T-helper 1 cell treated with Interleukin-12 subunit alpha and Interleukin-12 subunit beta and Interleukin-4 antibody, amounts not matched to agents 30 μg/mL and 1 μg/mL, for 36 hours (primary cell): Measurements from ENCODE around the gene NKAIN2.
"Not testable (repeated sequence)": the region's sequence is repeated elsewhere in the genome, so short reads cannot be mapped to it uniquely, and the experiment has no call there.

ENCODE experiments used
- H3K27ac Mint-ChIP-seq: one replicate; pipeline ENCODE4 v1.8.0; 2021; ENCODE audit warnings: mild to moderate bottlenecking, mixed read lengths
- H3K27me3 Mint-ChIP-seq: one replicate; pipeline ENCODE4 v1.8.0; 2021; ENCODE audit warnings: low read depth, mixed read lengths
- H3K36me3 Mint-ChIP-seq: one replicate; pipeline ENCODE4 v1.8.0; 2021; ENCODE audit warnings: low read depth, mixed read lengths
- H3K4me1 Mint-ChIP-seq: one replicate; pipeline ENCODE4 v1.8.0; 2021; ENCODE audit warnings: low read depth, mixed read lengths
- H3K4me3 Mint-ChIP-seq: one replicate; pipeline ENCODE4 v1.8.0; 2021; ENCODE audit warnings: mild to moderate bottlenecking, moderate library complexity, mixed read lengths
- H3K9me3 Mint-ChIP-seq: one replicate; pipeline ENCODE4 v1.8.0; 2021; ENCODE audit warnings: mixed read lengths

NKAIN2 gene

DNA sequence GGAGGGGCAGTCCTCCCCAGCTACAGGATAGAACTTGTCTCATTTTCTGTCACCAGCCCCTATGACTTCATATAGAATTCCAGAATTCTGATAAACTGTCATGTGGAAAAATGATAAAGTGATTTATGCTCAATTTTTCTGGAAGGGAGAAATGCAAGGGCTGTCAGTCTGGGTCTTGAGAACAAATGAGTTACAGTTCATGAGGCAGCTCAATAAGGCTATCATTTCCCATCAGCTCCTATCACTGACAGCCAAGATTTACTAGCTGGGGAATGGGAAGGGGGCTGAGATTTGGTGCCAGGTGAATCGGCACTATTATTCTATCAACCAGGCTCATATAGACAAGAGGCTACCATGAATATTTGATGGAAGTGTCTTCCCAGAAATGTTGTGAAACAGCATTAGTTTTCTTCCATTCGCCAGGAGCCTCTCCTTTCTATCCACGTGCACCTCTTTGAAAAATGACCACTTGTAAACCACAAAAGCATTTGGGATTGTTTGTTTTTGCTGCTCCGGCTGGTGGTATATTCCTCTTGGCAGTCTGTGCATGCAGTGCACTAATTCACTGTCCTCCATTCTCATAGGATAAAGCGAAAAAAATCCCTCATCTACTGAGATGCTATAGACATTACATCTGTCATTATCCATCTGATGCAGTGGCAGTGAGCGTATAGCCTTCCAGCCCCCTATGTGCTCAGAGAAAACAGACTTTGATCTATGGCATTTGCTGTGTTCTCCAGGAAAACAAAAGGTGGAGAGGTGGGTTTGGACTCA, 629.9 kb downstream of the NKAIN2 start:
- no peaks in the 10 kb centered on the region for H3K4me1 Mint-ChIP-seq
- H3K9me3 Mint-ChIP-seq = no peaks in the 10 kb centered on the region
- no peak overlapping the region for H3K27ac Mint-ChIP-seq
- no peak overlapping the region for H3K4me3 Mint-ChIP-seq
- H3K36me3 Mint-ChIP-seq = no peaks in the 10 kb centered on the region
- no peaks in the 10 kb centered on the region for H3K27me3 Mint-ChIP-seq

DNA sequence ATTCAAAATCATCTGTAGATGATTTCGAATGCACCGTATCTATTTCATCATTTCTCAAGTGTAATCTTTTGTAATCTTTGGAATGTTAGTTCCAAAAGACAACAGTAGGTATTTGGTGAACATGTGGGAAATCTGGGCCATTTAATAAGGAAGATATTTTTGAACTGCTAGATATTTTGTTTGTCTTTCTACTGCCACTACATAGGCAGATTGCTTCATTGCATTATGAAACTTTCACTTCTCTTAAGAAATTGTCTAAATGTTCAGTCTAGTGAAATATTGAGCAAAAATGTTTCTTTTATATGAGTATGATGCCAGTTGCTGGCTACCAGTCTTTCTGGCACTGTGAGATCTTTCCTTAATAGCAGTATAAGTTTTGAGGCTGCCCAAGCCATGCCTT, 630.8 kb downstream of the NKAIN2 start:
- Mint-ChIP-seq H3K27me3 (no peaks in the 10 kb centered on the region), H3K27ac (no peak overlapping the region), H3K9me3 (no peaks in the 10 kb centered on the region), H3K4me3 (no peak overlapping the region), H3K36me3 (no peaks in the 10 kb centered on the region), H3K4me1 (no peaks in the 10 kb centered on the region)

DNA sequence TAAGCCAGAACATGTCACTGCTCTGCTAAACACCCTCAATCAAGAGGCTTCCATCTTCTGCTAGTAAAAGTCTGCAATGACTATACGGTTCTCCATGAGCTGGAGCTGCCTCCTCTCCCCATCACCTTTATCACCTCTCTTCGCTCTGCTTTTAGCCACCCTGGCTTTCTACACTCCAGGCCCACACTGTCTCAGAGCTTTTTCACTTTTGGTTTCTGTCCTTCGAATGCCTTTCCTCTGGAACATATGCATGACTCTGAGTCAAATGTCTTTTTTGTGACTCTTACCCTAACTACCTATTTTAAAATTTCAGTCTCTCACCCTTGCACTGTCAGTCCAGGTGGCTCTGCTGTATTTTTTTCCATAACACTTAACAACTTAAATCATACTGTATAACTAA, 633.1 kb downstream of the NKAIN2 start:
- Mint-ChIP-seq H3K9me3 (no peaks in the 10 kb centered on the region), H3K4me3 (no peak overlapping the region), H3K36me3 (no peaks in the 10 kb centered on the region), H3K27ac (no peak overlapping the region), H3K27me3 (no peaks in the 10 kb centered on the region), H3K4me1 (no peaks in the 10 kb centered on the region)

DNA sequence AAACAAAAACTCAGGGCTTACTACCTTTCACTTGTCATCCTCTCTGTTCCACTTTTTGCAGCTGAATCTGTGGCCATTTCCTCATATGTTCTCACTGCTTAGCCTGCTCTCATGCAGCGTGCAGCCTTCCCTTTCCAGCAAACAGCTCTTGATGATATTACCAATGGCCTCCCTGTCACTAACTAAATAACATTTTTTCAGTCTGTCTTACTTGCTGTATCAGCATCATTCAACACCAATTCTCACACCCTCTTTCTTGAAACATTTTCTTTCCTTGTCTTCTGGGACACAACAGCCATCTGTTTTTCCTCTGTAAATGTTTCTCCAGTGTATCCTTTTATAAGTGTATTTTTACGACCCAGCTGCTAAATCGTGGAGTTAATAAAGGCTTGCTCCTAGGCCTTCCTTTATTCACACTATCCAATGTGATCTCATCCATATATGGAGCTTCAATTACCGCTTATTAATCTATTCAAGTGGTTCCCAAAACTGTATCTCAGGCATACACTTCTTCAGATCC, 634.9 kb downstream of the NKAIN2 start:
- Mint-ChIP-seq H3K9me3 (no peaks in the 10 kb centered on the region), H3K4me3 (no peak overlapping the region), H3K36me3 (no peaks in the 10 kb centered on the region), H3K27me3 (no peaks in the 10 kb centered on the region), H3K27ac (no peak overlapping the region), H3K4me1 (no peaks in the 10 kb centered on the region)

DNA sequence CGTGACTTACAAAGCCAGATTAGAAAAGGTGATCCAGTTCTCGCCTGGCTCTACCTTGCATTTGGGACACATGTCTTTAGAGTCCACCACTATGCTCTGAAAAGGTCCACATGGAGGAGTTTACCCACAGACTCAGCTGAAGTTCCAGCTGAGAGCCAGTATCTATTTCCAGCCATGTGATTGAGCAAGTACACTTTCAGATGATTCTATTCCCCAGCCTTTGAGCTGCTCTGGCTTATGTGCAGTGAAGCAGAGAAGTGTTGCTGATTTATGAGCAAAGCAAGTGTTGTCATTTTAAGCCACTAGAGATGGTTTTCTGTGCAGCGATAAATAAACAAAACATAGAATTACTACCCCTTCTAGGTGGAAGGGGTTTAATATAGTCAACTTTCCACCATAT, 637.8 kb downstream of the NKAIN2 start:
- Mint-ChIP-seq H3K4me1 (no peaks in the 10 kb centered on the region), H3K4me3 (no peak overlapping the region), H3K27ac (no peak overlapping the region), H3K9me3 (no peaks in the 10 kb centered on the region), H3K27me3 (no peaks in the 10 kb centered on the region), H3K36me3 (no peaks in the 10 kb centered on the region)

DNA sequence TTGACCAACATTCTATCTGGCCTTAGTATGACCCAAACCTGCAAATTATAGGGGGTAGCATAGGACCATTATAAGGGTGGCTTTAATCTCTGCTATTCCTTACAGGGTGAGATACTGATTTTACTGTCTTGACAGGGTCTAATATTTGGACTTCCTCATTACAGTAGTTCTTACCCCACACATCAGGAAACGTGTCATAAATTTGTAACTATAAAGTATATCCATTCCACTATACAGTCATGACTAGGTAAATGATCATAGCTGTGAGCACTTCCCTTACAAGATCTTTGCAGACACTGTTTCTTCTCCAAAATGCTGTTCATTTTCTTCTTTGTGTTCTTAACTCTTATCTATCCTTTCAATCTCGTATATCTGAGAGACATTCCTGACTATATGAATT, 639.9 kb downstream of the NKAIN2 start:
- Mint-ChIP-seq H3K4me3 (no peak overlapping the region), H3K4me1 (no peaks in the 10 kb centered on the region)

DNA sequence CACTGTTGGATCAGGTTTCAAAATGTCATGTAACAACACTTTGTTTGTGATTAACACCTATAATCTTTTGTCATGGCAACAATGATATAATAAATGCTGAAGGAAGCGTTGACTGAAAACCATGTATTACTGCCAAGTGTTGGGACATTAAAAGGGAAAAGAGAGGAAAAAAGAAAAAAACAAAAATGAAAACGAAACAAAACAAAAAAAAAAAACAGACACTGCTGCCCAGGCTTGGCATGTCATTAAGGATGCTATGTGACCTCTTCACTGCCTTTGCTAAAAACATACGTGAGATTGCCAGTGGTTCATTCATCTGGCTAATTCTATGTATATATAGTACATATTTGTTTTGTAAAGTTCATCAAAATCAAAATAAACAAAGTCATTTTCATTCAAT, 641.9 kb downstream of the NKAIN2 start:
- Mint-ChIP-seq H3K4me1 (no peaks in the 10 kb centered on the region), H3K27me3 (no peaks in the 10 kb centered on the region), H3K4me3 (no peak overlapping the region), H3K36me3 (no peaks in the 10 kb centered on the region), H3K9me3 (no peaks in the 10 kb centered on the region), H3K27ac (no peak overlapping the region)

More for the DNA sequence above, 639.9 kb downstream of the NKAIN2 start:
- Mint-ChIP-seq H3K36me3 (no peaks in the 10 kb centered on the region), H3K27ac (no peak overlapping the region), H3K9me3 (no peaks in the 10 kb centered on the region), H3K27me3 (no peaks in the 10 kb centered on the region)

DNA sequence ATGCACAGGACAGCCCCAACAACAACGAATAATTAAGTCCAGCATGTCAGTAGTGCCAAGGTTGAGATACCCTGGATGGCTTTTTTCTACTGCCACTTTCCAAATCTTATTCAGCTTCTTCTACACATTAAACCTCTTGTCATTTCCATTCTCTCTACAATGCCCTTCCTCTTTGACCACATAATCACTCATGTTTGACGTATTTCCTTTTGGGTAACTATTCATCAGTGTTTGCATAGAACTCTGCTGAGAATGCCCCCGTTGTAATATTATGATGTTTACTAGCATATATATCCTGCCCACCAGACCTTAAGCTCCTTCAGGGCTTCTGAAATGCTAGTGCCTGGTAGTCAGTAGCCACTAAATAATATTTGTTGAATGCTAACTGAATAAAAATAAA, 643.3 kb downstream of the NKAIN2 start:
- H3K4me1 Mint-ChIP-seq = no peaks in the 10 kb centered on the region
- H3K4me3 Mint-ChIP-seq = no peak overlapping the region
- H3K9me3 Mint-ChIP-seq = no peaks in the 10 kb centered on the region
- no peak overlapping the region for H3K27ac Mint-ChIP-seq
- H3K36me3 Mint-ChIP-seq = no peaks in the 10 kb centered on the region
- no peaks in the 10 kb centered on the region for H3K27me3 Mint-ChIP-seq

DNA sequence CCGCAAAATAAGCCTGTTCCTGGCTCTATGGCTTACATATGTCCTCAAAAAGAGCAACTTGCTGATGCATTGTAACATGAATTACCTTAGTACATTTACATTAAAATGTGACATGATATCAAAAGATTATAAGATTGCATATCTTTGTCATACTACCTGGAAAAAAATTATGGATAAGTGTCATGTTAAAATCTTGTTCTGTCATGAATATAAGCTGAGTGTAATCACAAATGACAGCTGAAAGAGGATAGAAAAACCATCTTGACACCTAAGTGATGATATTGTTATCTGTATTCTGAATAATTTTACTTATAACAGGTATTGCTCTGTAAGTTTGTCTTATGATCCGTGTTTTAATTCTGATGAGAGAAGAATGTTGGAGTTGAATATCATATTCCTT, 655.6 kb downstream of the NKAIN2 start:
- Mint-ChIP-seq H3K27me3 (no peaks in the 10 kb centered on the region), H3K4me3 (no peak overlapping the region), H3K4me1 (no peaks in the 10 kb centered on the region), H3K9me3 (no peaks in the 10 kb centered on the region), H3K27ac (no peak overlapping the region), H3K36me3 (no peaks in the 10 kb centered on the region)

DNA sequence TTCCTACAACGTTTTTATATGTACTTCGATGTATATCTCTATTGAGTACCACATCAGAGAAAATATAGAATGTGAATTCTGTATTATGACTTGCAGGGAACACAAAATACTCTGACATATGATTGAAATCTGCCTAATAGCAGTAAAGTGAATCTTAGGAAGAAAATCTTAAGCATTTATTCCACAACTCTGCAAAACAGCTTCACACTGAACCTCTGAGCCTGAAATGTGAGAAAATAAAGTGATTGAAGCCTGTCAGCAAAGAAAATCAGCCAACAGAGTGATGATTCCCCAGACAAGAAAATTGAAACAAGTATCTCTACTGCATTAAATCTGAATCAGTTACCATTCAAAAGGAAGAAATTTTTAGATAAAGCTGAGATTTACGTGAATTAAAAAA, 659.1 kb downstream of the NKAIN2 start:
- H3K27ac Mint-ChIP-seq = no peak overlapping the region
- H3K4me3 Mint-ChIP-seq = no peak overlapping the region
- no peaks in the 10 kb centered on the region for H3K36me3 Mint-ChIP-seq
- no peaks in the 10 kb centered on the region for H3K9me3 Mint-ChIP-seq
- H3K27me3 Mint-ChIP-seq = no peaks in the 10 kb centered on the region
- no peaks in the 10 kb centered on the region for H3K4me1 Mint-ChIP-seq

DNA sequence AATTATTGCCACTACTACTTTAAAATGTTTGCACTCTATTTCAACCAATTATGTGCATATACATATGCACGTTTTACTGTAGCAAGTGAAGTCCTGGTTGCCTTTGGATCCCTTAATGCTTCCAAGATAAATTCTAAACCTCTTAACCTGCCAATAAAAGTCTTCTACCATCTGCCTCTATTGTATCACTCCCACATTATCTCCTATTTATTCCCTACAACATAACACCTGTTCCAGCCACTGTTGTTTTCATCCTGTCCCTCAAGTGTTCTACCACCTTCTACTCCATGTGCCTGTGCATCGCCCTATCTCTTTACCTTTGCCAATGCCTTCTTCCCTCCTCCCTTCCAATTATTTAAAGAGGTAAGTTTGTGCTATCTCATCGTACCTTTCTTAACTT, 659.6 kb downstream of the NKAIN2 start:
- no peak overlapping the region for H3K4me3 Mint-ChIP-seq
- H3K9me3 Mint-ChIP-seq = no peaks in the 10 kb centered on the region
- no peak overlapping the region for H3K27ac Mint-ChIP-seq
- no peaks in the 10 kb centered on the region for H3K4me1 Mint-ChIP-seq
- H3K27me3 Mint-ChIP-seq = no peaks in the 10 kb centered on the region
- no peaks in the 10 kb centered on the region for H3K36me3 Mint-ChIP-seq

DNA sequence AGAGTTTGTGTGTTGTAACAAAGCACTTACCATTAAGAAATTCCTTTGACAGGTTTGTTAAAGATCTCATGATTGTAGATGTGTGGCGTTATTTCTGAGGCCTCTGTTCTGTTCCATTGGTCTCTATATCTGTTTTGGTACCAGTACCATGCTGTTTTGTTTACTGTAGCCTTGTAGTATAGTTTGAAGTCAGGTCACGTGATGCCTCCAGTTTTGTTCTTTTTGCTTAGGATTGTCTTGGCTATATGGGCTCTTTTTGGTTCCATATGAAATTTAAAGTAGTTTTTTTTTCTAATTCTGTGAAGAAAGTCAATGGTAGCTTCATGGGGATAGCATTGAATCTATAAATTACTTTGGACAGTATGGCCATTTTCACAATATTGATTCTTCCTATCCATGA, 660.9 kb downstream of the NKAIN2 start:
- H3K36me3 Mint-ChIP-seq, H3K4me1 Mint-ChIP-seq, H3K4me3 Mint-ChIP-seq, H3K27me3 Mint-ChIP-seq, H3K27ac Mint-ChIP-seq, H3K9me3 Mint-ChIP-seq: not testable (repeated sequence)

DNA sequence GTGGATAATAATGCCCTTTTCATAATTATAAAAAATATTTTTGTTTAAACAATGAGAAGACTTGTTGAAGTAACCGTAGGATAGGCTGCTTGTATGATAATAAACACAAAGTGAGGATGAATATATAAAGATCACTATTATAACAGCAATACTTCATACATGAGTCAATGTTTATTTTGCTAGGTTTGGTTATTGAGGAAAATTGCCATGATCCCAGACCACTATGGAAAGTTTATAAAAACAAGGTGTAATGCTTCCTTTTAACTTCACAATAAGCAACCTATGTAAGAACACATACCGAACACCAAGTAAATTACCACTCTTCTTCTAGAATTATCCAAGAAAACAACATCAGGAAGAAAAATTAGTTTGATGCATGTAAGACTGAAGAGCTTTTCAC, 663.3 kb downstream of the NKAIN2 start:
- no peaks in the 10 kb centered on the region for H3K4me1 Mint-ChIP-seq
- H3K27ac Mint-ChIP-seq = no peak overlapping the region
- no peaks in the 10 kb centered on the region for H3K9me3 Mint-ChIP-seq
- H3K4me3 Mint-ChIP-seq = no peak overlapping the region
- H3K27me3 Mint-ChIP-seq = no peaks in the 10 kb centered on the region
- no peaks in the 10 kb centered on the region for H3K36me3 Mint-ChIP-seq

DNA sequence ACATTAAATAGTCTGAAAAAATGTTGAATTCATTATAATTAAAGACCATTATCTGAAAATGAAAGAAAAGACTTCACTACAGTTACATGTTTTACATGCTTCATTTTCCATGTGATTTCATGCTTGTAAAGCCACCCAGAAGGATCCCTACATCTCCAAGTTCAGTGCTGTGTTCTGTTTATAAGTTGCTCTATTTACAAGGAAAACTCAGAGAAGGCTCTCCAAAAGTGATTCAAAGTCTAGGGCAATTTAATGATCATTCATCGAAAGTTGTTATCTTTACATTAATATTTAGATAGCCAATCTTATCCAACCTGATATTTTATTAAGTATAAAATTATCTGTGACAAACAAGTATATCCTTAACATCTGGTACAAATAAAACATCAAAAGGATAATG, 663.7 kb downstream of the NKAIN2 start:
- Mint-ChIP-seq H3K27ac (no peak overlapping the region), H3K27me3 (no peaks in the 10 kb centered on the region), H3K4me1 (no peaks in the 10 kb centered on the region), H3K36me3 (no peaks in the 10 kb centered on the region), H3K4me3 (no peak overlapping the region), H3K9me3 (no peaks in the 10 kb centered on the region)

DNA sequence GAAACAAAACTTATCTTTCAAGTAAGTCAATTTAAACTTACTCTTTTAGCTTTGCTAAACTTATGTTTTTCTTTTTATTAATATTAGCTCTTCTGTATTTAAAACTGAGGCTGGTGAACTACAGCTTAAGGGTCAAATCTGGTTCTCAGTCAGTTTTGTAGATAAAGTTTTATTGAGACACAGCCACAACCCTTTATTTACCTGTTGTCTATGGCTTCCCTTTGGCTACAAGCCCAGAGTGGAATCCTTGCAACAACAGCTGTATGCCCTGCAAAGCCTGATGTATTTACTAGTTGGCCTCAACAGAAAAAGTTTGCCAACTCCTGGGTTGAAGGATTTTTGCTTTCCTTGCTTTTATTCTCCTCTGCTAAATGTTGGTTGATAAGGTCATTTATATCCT, 667.1 kb downstream of the NKAIN2 start:
- Mint-ChIP-seq H3K4me3 (no peak overlapping the region), H3K4me1 (no peaks in the 10 kb centered on the region), H3K27me3 (no peaks in the 10 kb centered on the region), H3K27ac (no peak overlapping the region), H3K9me3 (no peaks in the 10 kb centered on the region), H3K36me3 (no peaks in the 10 kb centered on the region)

DNA sequence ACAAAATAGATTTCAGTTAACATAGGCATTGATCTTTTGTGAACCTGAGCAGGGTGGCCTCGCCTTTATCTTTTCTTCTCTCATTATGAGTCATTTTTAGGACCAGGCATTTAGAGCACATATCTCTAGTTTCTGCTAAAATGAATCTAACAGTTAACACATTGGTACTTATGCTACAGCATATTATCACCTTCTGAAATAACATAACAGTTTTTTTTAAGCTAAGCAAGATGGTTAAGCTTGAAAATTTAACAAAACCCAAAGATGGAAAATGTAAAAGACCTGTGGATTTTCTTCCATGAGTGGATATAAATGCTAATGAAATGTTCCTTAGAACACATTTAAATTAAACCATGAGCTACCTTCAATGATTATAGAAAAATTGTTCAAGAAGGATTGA, 671.5 kb downstream of the NKAIN2 start:
- no peaks in the 10 kb centered on the region for H3K36me3 Mint-ChIP-seq
- no peaks in the 10 kb centered on the region for H3K4me1 Mint-ChIP-seq
- no peak overlapping the region for H3K27ac Mint-ChIP-seq
- H3K4me3 Mint-ChIP-seq = no peak overlapping the region
- no peaks in the 10 kb centered on the region for H3K27me3 Mint-ChIP-seq
- H3K9me3 Mint-ChIP-seq = no peaks in the 10 kb centered on the region
